ENCODE measurements around the gene IFITM1. TPM values are rescaled to one million over a fixed set of nuclear protein-coding genes. Genes with fewer than 3 reads are reported as not detected.
"Not testable (repeated sequence)": the region's sequence is repeated elsewhere in the genome, so short reads cannot be mapped to it uniquely, and the experiment has no call there.

IFITM1 gene
- 1,000 to 10,000 TPM; 1,182 to 1,374 TPM for total RNA-seq

GRCh38 chr11:313787-314553 lies at the start of gene IFITM1:
IFITM1 (plus strand) TSS chr11:314040; CDS start chr11:314171, 131 bp downstream.
- DNase-seq (peak; percentile 78), ATAC-seq (ENCODE audit: low read depth) (peak; percentile 41)
- Mint-ChIP-seq H3K9me3 (no peaks in the 10 kb centered on the region), H3K27ac (peak within 1 kb of the TSS; percentile 100), H3K27me3 (no peaks in the 10 kb centered on the region), H3K4me1 (peaks cover 26% of the 10 kb centered on the region), H3K4me3 (peak within 1 kb of the TSS; percentile 97), H3K36me3 (peaks cover 50% of the 10 kb centered on the region)
- POLR2A ChIA-PET: interaction anchor here (0.5 to 7.2 kb wide), 10 partner anchors 8 to 46 kb away, joined by 5 to 200 read pairs (median 66); partner anchors contain the start of genes IFITM2, IFITM5, NLRP6 and PGGHG

GRCh38 chr11:266676-267439 lies 47.0 kb upstream of the IFITM1 start:
- ATAC-seq (ENCODE audit: low read depth) (no peak), DNase-seq (no peak)
- no peaks in the 10 kb centered on the region for H3K27me3 Mint-ChIP-seq
- POLR2A ChIA-PET: interaction anchor here (1.3 to 4.7 kb wide), 12 partner anchors 16 to 89 kb away, joined by 3 to 336 read pairs (median 21); partner anchors contain the start of genes BET1L, IFITM2, NLRP6 and PGGHG
- peaks cover 1% of the 10 kb centered on the region for H3K36me3 Mint-ChIP-seq
- peaks cover 25% of the 10 kb centered on the region for H3K4me1 Mint-ChIP-seq
- H3K27ac Mint-ChIP-seq: peak overlapping the region; percentile 80
- peaks cover 2% of the 10 kb centered on the region for H3K9me3 Mint-ChIP-seq
- H3K4me3 Mint-ChIP-seq: peak overlapping the region; percentile 80

GRCh38 chr11:267491-267994 lies 46.3 kb upstream of the IFITM1 start:
- Mint-ChIP-seq H3K9me3 (no peaks in the 10 kb centered on the region), H3K4me1 (peaks cover 25% of the 10 kb centered on the region), H3K27ac (peak overlapping the region; percentile 96), H3K36me3 (peaks cover 5% of the 10 kb centered on the region), H3K27me3 (no peaks in the 10 kb centered on the region), H3K4me3 (peak overlapping the region; percentile 91)
- ATAC-seq (ENCODE audit: low read depth) (peak; percentile 59), DNase-seq (peak; percentile 75)
- POLR2A ChIA-PET: interaction anchor here (0.9 to 4.7 kb wide), 17 partner anchors 17 to 241 kb away, joined by 3 to 336 read pairs (median 12); partner anchors contain the start of genes BET1L, IFITM2, NLRP6 and PGGHG

- POLR2A ChIA-PET: interaction anchor here (0.8 to 4.7 kb wide), 15 partner anchors 15 to 240 kb away, joined by 3 to 336 read pairs (median 15); partner anchors contain the start of genes BET1L, IFITM2, NLRP6 and PGGHG
- peaks cover 25% of the 10 kb centered on the region for H3K4me1 Mint-ChIP-seq
Observed at GRCh38 chr11:268716-269145, 45.1 kb upstream of the IFITM1 start.

GRCh38 chr11:269146-269890 lies 44.5 kb upstream of the IFITM1 start:
- H3K36me3 Mint-ChIP-seq: peaks cover 5% of the 10 kb centered on the region
- H3K9me3 Mint-ChIP-seq: no peaks in the 10 kb centered on the region
- H3K4me3 Mint-ChIP-seq: peak overlapping the region; percentile 91
- peak; percentile 34 for ATAC-seq (ENCODE audit: low read depth)
- POLR2A ChIA-PET: interaction anchor here (0.8 to 4.7 kb wide), 13 partner anchors 15 to 86 kb away, joined by 3 to 336 read pairs (median 21); partner anchors contain the start of genes BET1L, IFITM2, NLRP6 and PGGHG
- H3K4me1 Mint-ChIP-seq: peaks cover 25% of the 10 kb centered on the region
- peaks cover 2% of the 10 kb centered on the region for H3K27me3 Mint-ChIP-seq
- peak; percentile 56 for DNase-seq
- peak overlapping the region; percentile 96 for H3K27ac Mint-ChIP-seq

More at GRCh38 chr11:268716-269145, 45.1 kb upstream of the IFITM1 start:
- peak overlapping the region; percentile 96 for H3K27ac Mint-ChIP-seq
- peak overlapping the region; percentile 91 for H3K4me3 Mint-ChIP-seq
- H3K36me3 Mint-ChIP-seq, H3K9me3 Mint-ChIP-seq, H3K27me3 Mint-ChIP-seq: not testable (repeated sequence)
- DNase-seq (peak; percentile 69), ATAC-seq (ENCODE audit: low read depth) (peak; percentile 41)

- Mint-ChIP-seq H3K4me3 (no peak overlapping the region), H3K27ac (peak overlapping the region; percentile 80), H3K4me1 (peaks cover 25% of the 10 kb centered on the region), H3K27me3 (peaks cover 2% of the 10 kb centered on the region), H3K9me3 (no peaks in the 10 kb centered on the region), H3K36me3 (peaks cover 5% of the 10 kb centered on the region)
- POLR2A ChIA-PET: interaction anchor here (0.8 to 3.1 kb wide), 4 partner anchors 10 to 63 kb away, joined by 3 to 16 read pairs (median 9); partner anchors contain the start of genes BET1L and RIC8A
- no peak for DNase-seq
- ATAC-seq (ENCODE audit: low read depth): no peak
Observed at GRCh38 chr11:270451-271318, 43.2 kb upstream of the IFITM1 start.

GRCh38 chr11:271319-271715 lies 42.5 kb upstream of the IFITM1 start:
- DNase-seq: no peak
- H3K27ac Mint-ChIP-seq: no peak overlapping the region

GRCh38 chr11:272195-272930 lies 41.5 kb upstream of the IFITM1 start:
- H3K27ac Mint-ChIP-seq: no peak overlapping the region
- POLR2A ChIA-PET: interaction anchor here (1.2 to 3.1 kb wide), 3 partner anchors 8 to 15 kb away, joined by 6 to 16 read pairs (median 14); no protein-coding TSS in a partner anchor
- DNase-seq: no peak
- H3K4me3 Mint-ChIP-seq: no peak overlapping the region
- ATAC-seq (ENCODE audit: low read depth): no peak
- H3K36me3 Mint-ChIP-seq: peaks cover 17% of the 10 kb centered on the region
- H3K9me3 Mint-ChIP-seq: peaks cover 9% of the 10 kb centered on the region
- H3K27me3 Mint-ChIP-seq: peaks cover 2% of the 10 kb centered on the region
- H3K4me1 Mint-ChIP-seq: peaks cover 23% of the 10 kb centered on the region

More at GRCh38 chr11:271319-271715, 42.5 kb upstream of the IFITM1 start:
- Mint-ChIP-seq H3K4me1 (peaks cover 25% of the 10 kb centered on the region), H3K9me3 (peaks cover 4% of the 10 kb centered on the region), H3K36me3 (peaks cover 10% of the 10 kb centered on the region), H3K4me3 (no peak overlapping the region), H3K27me3 (peaks cover 2% of the 10 kb centered on the region)
- POLR2A ChIA-PET: interaction anchor here (0.8 to 3.1 kb wide), 5 partner anchors 9 to 64 kb away, joined by 3 to 16 read pairs (median 6); partner anchors contain the start of genes BET1L and RIC8A
- no peak for ATAC-seq (ENCODE audit: low read depth)

GRCh38 chr11:272931-273198 lies 41.0 kb upstream of the IFITM1 start:
- H3K27me3 Mint-ChIP-seq: peaks cover 2% of the 10 kb centered on the region
- H3K4me3 Mint-ChIP-seq: no peak overlapping the region
- POLR2A ChIA-PET: interaction anchor here (0.6 to 3.1 kb wide), 2 partner anchors 15 to 134 kb away, joined by 3 to 16 read pairs; no protein-coding TSS in a partner anchor
- H3K9me3 Mint-ChIP-seq: peaks cover 10% of the 10 kb centered on the region
- no peak for ATAC-seq (ENCODE audit: low read depth)
- H3K36me3 Mint-ChIP-seq: peaks cover 21% of the 10 kb centered on the region
- H3K4me1 Mint-ChIP-seq: peaks cover 24% of the 10 kb centered on the region
- DNase-seq: no peak
- no peak overlapping the region for H3K27ac Mint-ChIP-seq

- Mint-ChIP-seq H3K9me3 (peaks cover 10% of the 10 kb centered on the region), H3K27me3 (peaks cover 2% of the 10 kb centered on the region)
Observed at GRCh38 chr11:276219-276618, 37.6 kb upstream of the IFITM1 start.

More at GRCh38 chr11:276219-276618, 37.6 kb upstream of the IFITM1 start:
- Mint-ChIP-seq H3K36me3 (peaks cover 34% of the 10 kb centered on the region), H3K4me1 (peaks cover 12% of the 10 kb centered on the region), H3K27ac (no peak overlapping the region), H3K4me3 (no peak overlapping the region)
- POLR2A ChIA-PET: interaction anchor here (13.4 to 16.3 kb wide), 2 partner anchors 9 to 14 kb away, joined by 264 to 336 read pairs; partner anchors contain the start of gene PGGHG
- ATAC-seq (ENCODE audit: low read depth) (no peak), DNase-seq (no peak)
